HEK293 (cell line): Measurements from ENCODE around the gene ZNF574.

Experiments used
- AEBP2 ChIP-seq: fragments of 450-650 bp; formaldehyde crosslinking; IDR thresholded peaks from 2 replicates; pipeline ENCODE4 v1.5.1; 2016; ENCODE audit warnings: missing biosample characterization, missing genetic modification characterization, borderline replicate concordance
- KLF10 ChIP-seq: fragments of 450-650 bp; IDR thresholded peaks from 2 replicates; pipeline ENCODE4 v1.5.1; 2018; ENCODE audit warnings: missing biosample characterization, mild to moderate bottlenecking, missing genetic modification characterization
- MYNN ChIP-seq: fragments of 450-650 bp; formaldehyde crosslinking; IDR thresholded peaks from 2 replicates; pipeline ENCODE4 v1.5.1; 2016; ENCODE audit warnings: missing biosample characterization, missing genetic modification characterization, borderline replicate concordance
- MZF1 ChIP-seq: fragments of 450-650 bp; formaldehyde crosslinking; IDR thresholded peaks from 2 replicates; pipeline ENCODE4 v1.5.1; 2017; ENCODE audit warnings: missing biosample characterization, missing genetic modification characterization, borderline replicate concordance
- OVOL3 ChIP-seq: fragments of 450-650 bp; formaldehyde crosslinking; IDR thresholded peaks from 2 replicates; pipeline ENCODE4 v1.5.1; 2016; ENCODE audit warnings: missing biosample characterization, missing genetic modification characterization
- SCRT1 ChIP-seq: fragments of 450-650 bp; formaldehyde crosslinking; IDR thresholded peaks from 2 replicates; pipeline ENCODE4 v1.5.1; 2016; ENCODE audit warnings: missing biosample characterization, missing genetic modification characterization, borderline replicate concordance
- YY2 ChIP-seq: fragments of 450-650 bp; formaldehyde crosslinking; IDR thresholded peaks from 2 replicates; pipeline ENCODE4 v1.5.1; 2016; ENCODE audit warnings: missing biosample characterization, missing genetic modification characterization
- ZBTB10 ChIP-seq: fragments of 450-650 bp; formaldehyde crosslinking; IDR thresholded peaks from 2 replicates; pipeline ENCODE4 v1.5.1; 2016; ENCODE audit warnings: missing biosample characterization, missing genetic modification characterization
- ZBTB44 ChIP-seq: fragments of 450-650 bp; IDR thresholded peaks from 2 replicates; pipeline ENCODE4 v1.5.1; 2018; ENCODE audit warnings: missing biosample characterization, mild to moderate bottlenecking, missing genetic modification characterization
- ZEB2 ChIP-seq: fragments of 450-650 bp; formaldehyde crosslinking; IDR thresholded peaks from 2 replicates; pipeline ENCODE4 v1.5.1; 2016; ENCODE audit warnings: missing biosample characterization, missing genetic modification characterization
- ZNF155 ChIP-seq: fragments of 450-650 bp; formaldehyde crosslinking; IDR thresholded peaks from 2 replicates; pipeline ENCODE4 v1.5.1; 2016; ENCODE audit warnings: missing biosample characterization, missing genetic modification characterization
- ZNF174 ChIP-seq: fragments of 450-650 bp; formaldehyde crosslinking; IDR thresholded peaks from 2 replicates; pipeline ENCODE4 v1.5.0; 2017; ENCODE audit warnings: missing biosample characterization, mild to moderate bottlenecking, missing genetic modification characterization
- ZNF175 ChIP-seq: fragments of 450-650 bp; formaldehyde crosslinking; IDR thresholded peaks from 2 replicates; pipeline ENCODE4 v1.5.1; 2016; ENCODE audit warnings: missing biosample characterization, missing genetic modification characterization
- ZNF221 ChIP-seq: fragments of 450-650 bp; formaldehyde crosslinking; IDR thresholded peaks from 2 replicates; pipeline ENCODE4 v1.5.1; 2017; ENCODE audit warnings: missing biosample characterization, missing genetic modification characterization, borderline replicate concordance
- ZNF350 ChIP-seq: fragments of 450-650 bp; formaldehyde crosslinking; IDR thresholded peaks from 2 replicates; pipeline ENCODE4 v1.5.0; 2017; ENCODE audit warnings: missing biosample characterization, mild to moderate bottlenecking, missing genetic modification characterization
- ZNF362 ChIP-seq: fragments of 450-650 bp; formaldehyde crosslinking; IDR thresholded peaks from 2 replicates; pipeline ENCODE4 v1.5.1; 2016; ENCODE audit warnings: missing biosample characterization, missing genetic modification characterization
- ZNF529 ChIP-seq: fragments of 450-650 bp; formaldehyde crosslinking; IDR thresholded peaks from 2 replicates; pipeline ENCODE4 v1.5.1; 2017; ENCODE audit warnings: missing genetic modification characterization, missing biosample characterization; ENCODE audit not compliant: insufficient replicate concordance
- ZNF629 ChIP-seq: fragments of 450-650 bp; formaldehyde crosslinking; IDR thresholded peaks from 2 replicates; pipeline ENCODE4 v1.5.1; 2017; ENCODE audit warnings: missing biosample characterization, missing genetic modification characterization
- ZNF843 ChIP-seq: fragments of 450-650 bp; formaldehyde crosslinking; IDR thresholded peaks from 2 replicates; pipeline ENCODE4 v1.5.1; 2016; ENCODE audit warnings: missing biosample characterization, missing genetic modification characterization
- ZSCAN30 ChIP-seq: fragments of 450-650 bp; IDR thresholded peaks from 2 replicates; pipeline ENCODE4 v1.5.1; 2018; ENCODE audit warnings: missing biosample characterization, mild to moderate bottlenecking, missing genetic modification characterization, moderate library complexity
- ZXDB ChIP-seq: fragments of 450-650 bp; formaldehyde crosslinking; IDR thresholded peaks from 2 replicates; pipeline ENCODE4 v1.5.1; 2016; ENCODE audit warnings: missing biosample characterization, missing genetic modification characterization
- TF ChIP-seq, protein P1 (sequence below): fragments of 450-650 bp; formaldehyde crosslinking; conservative IDR thresholded peaks from 2 replicates; pipeline ENCODE4 v1.5.1; 2016; ENCODE audit warnings: low read depth, missing biosample characterization, missing genetic modification characterization
- TF ChIP-seq, protein P2 (sequence below): fragments of 450-650 bp; formaldehyde crosslinking; IDR thresholded peaks from 2 replicates; pipeline ENCODE4 v1.5.1; 2016; ENCODE audit warnings: missing biosample characterization, missing genetic modification characterization, low read depth
- TF ChIP-seq, protein P3 (sequence below): fragments of 450-650 bp; formaldehyde crosslinking; optimal IDR thresholded peaks from 2 replicates; pipeline ENCODE3; 2016; ENCODE audit warnings: missing biosample characterization, mild to moderate bottlenecking, missing genetic modification characterization

The ZNF574 gene

DNA sequence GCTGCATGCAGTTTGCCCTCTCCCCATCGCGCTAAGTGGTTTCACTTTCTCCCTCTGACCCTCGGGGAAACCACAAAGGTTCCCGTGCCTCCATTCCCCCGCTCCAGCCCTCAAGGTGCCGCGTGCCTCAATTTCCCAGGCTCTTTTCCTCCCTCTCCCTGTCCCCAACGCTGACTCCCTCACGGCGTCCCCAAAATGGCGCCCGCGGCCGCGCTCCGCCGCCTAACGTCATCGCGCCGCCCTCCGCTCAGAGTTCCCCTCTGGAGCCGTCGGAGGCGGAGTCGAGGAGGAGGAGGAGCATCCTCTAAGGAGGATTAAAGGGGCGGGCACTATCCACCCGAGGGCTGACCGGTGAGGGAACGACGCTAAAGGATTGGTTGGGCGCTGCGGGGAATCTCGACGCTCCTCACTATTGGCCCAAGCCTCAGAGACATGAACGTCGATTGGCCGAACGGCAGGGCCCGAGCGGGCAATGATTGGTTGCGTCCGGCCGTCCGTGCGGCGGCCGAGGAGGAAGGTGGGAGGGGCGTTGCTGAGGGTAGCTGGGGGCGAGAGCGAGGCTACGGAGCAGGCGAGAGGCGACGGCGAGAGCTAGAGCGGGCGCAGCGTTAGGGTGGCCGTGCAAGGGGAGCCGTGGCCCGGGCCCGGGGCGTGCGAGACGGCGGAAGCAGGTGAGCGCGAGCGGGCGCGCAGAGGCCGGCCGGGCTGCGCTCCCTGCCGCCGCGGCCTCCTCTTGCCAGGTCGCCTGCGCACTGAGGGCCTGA lies at the start of gene ZNF574 (continued):
- TF ChIP-seq, protein P1, sequence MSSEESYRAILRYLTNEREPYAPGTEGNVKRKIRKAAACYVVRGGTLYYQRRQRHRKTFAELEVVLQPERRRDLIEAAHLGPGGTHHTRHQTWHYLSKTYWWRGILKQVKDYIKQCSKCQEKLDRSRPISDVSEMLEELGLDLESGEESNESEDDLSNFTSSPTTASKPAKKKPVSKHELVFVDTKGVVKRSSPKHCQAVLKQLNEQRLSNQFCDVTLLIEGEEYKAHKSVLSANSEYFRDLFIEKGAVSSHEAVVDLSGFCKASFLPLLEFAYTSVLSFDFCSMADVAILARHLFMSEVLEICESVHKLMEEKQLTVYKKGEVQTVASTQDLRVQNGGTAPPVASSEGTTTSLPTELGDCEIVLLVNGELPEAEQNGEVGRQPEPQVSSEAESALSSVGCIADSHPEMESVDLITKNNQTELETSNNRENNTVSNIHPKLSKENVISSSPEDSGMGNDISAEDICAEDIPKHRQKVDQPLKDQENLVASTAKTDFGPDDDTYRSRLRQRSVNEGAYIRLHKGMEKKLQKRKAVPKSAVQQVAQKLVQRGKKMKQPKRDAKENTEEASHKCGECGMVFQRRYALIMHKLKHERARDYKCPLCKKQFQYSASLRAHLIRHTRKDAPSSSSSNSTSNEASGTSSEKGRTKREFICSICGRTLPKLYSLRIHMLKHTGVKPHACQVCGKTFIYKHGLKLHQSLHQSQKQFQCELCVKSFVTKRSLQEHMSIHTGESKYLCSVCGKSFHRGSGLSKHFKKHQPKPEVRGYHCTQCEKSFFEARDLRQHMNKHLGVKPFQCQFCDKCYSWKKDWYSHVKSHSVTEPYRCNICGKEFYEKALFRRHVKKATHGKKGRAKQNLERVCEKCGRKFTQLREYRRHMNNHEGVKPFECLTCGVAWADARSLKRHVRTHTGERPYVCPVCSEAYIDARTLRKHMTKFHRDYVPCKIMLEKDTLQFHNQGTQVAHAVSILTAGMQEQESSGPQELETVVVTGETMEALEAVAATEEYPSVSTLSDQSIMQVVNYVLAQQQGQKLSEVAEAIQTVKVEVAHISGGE (tag by site-specific recombination), result 0 out of 2 replicates have a peak, but pooled peaks have one; percentile 24
- peak; percentile 87 for TF ChIP-seq ZNF629 (tag by site-specific recombination)
- peak; percentile 86 for TF ChIP-seq YY2 (tag by site-specific recombination)
- peak; percentile 94 for TF ChIP-seq ZXDB (tag by site-specific recombination)
- peak; percentile 79; the same call in 1 of the 2 replicates for TF ChIP-seq ZEB2 (tag by site-specific recombination)
- TF ChIP-seq ZNF362 (tag by site-specific recombination), result no peak
- no peak for TF ChIP-seq ZNF175 (tag by site-specific recombination)
- TF ChIP-seq MYNN, result no peak
- TF ChIP-seq ZBTB44 (tag by site-specific recombination), result no peak
- peak; percentile 18; the same call in 1 of the 2 replicates for TF ChIP-seq MZF1
- TF ChIP-seq, protein P2, sequence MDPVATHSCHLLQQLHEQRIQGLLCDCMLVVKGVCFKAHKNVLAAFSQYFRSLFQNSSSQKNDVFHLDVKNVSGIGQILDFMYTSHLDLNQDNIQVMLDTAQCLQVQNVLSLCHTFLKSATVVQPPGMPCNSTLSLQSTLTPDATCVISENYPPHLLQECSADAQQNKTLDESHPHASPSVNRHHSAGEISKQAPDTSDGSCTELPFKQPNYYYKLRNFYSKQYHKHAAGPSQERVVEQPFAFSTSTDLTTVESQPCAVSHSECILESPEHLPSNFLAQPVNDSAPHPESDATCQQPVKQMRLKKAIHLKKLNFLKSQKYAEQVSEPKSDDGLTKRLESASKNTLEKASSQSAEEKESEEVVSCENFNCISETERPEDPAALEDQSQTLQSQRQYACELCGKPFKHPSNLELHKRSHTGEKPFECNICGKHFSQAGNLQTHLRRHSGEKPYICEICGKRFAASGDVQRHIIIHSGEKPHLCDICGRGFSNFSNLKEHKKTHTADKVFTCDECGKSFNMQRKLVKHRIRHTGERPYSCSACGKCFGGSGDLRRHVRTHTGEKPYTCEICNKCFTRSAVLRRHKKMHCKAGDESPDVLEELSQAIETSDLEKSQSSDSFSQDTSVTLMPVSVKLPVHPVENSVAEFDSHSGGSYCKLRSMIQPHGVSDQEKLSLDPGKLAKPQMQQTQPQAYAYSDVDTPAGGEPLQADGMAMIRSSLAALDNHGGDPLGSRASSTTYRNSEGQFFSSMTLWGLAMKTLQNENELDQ (tag by site-specific recombination), result no peak
- TF ChIP-seq ZNF529 (tag by site-specific recombination), result no peak
- TF ChIP-seq ZBTB10 (tag by site-specific recombination), result 0 out of 2 replicates have a peak, but pooled peaks have one; percentile 19
- TF ChIP-seq ZNF155 (tag by site-specific recombination), result no peak
- TF ChIP-seq ZNF350, result no peak
- no peak for TF ChIP-seq KLF10 (tag by site-specific recombination)
- TF ChIP-seq SCRT1 (tag by site-specific recombination), result no peak
- TF ChIP-seq, protein P3, sequence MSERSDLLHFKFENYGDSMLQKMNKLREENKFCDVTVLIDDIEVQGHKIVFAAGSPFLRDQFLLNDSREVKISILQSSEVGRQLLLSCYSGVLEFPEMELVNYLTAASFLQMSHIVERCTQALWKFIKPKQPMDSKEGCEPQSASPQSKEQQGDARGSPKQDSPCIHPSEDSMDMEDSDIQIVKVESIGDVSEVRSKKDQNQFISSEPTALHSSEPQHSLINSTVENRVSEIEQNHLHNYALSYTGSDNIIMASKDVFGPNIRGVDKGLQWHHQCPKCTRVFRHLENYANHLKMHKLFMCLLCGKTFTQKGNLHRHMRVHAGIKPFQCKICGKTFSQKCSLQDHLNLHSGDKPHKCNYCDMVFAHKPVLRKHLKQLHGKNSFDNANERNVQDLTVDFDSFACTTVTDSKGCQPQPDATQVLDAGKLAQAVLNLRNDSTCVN (tag by site-specific recombination), result peak; percentile 92
- TF ChIP-seq ZSCAN30 (tag by site-specific recombination), result peak; percentile 85
- TF ChIP-seq ZNF843 (tag by site-specific recombination), result peak; percentile 79
- no peak for TF ChIP-seq AEBP2
- TF ChIP-seq OVOL3 (tag by site-specific recombination), result peak; percentile 9; the same call in 1 of the 2 replicates
- no peak for TF ChIP-seq ZNF174 (tag by site-specific recombination)
- TF ChIP-seq ZNF221 (tag by site-specific recombination), result no peak
